Gastrocnemius medialis (tissue), 4 donors: ENCODE results near the gene FBXO2. TPM values are rescaled to one million over a fixed set of nuclear protein-coding genes. Genes with fewer than 3 reads are reported as not detected.

Source experiments
- ATAC-seq, 2 donors: fragments of 150-250 bp; one replicate each; pipeline ENCODE4 v1.9.1; 2016
- DNase-seq, 2 donors: peaks; one replicate each; pipeline ENCODE4 v3.0.0-alpha.2; 2019
- H3K27ac ChIP-seq, 4 donors: fragments of 200-600 bp; sonication (generic); 1 replicate in 1 of 4; 2 replicates in 3 of 4; pipeline ENCODE4 v1.5.1; 2016 to 2018; ENCODE audit warnings: mild to moderate bottlenecking in 2 of 4, moderate library complexity in 1 of 4
- H3K27me3 ChIP-seq, 3 donors: fragments of 200-600 bp; sonication (generic) in 2 of 3; 1 replicate in 1 of 3; 2 replicates in 2 of 3; pipeline versions ENCODE4 v1.5.1 to v1.6.0; 2016 to 2019; ENCODE audit warnings: mild to moderate bottlenecking in 1 of 3, moderate library complexity in 1 of 3
- H3K36me3 ChIP-seq, 2 donors: fragments of 200-600 bp; sonication (generic) in 1 of 2; one replicate each; pipeline ENCODE4 v1.5.1; 2017 to 2018
- H3K4me1 ChIP-seq, 2 donors: fragments of 200-600 bp; sonication (generic) in 1 of 2; one replicate each; pipeline ENCODE4 v1.5.1; 2016 to 2017; ENCODE audit warnings: mild to moderate bottlenecking in 2 of 2
- H3K4me3 ChIP-seq, 4 donors: fragments of 200-600 bp; sonication (generic) in 3 of 4; 1 replicate in 1 of 4; 2 replicates in 3 of 4; pipeline ENCODE4 v1.5.1; 2016 to 2019; ENCODE audit warnings: mild to moderate bottlenecking in 2 of 4
- H3K9me3 ChIP-seq, 3 donors: fragments of 200-600 bp; sonication (generic) in 2 of 3; 1 replicate in 1 of 3; 2 replicates in 2 of 3; pipeline ENCODE4 v1.5.1; 2016 to 2019
- CTCF ChIP-seq, 5 experiments: fragments of 450-650 bp in 3 of 5; fragments of 200-600 bp in 2 of 5; sonication (generic) in 2 of 5; IDR thresholded peaks in 4 of 5; conservative IDR thresholded peaks in 1 of 5; 1 replicate in 4 of 5; 2 replicates in 1 of 5; pipeline ENCODE4 v1.5.1; 2016 to 2019; ENCODE audit warnings: antibody characterized with exemption in 5 of 5, mild to moderate bottlenecking in 3 of 5, moderate library complexity in 3 of 5
- POLR2A ChIP-seq, 2 donors: fragments of 450-650 bp; IDR thresholded peaks; one replicate each; pipeline ENCODE4 v1.6.1; 2017; ENCODE audit warnings: antibody characterized with exemption in 2 of 2, mild to moderate bottlenecking in 2 of 2, moderate library complexity in 2 of 2
- in situ Hi-C, 4 donors: fragments of 200-750 bp; cut with MboI; loops; one replicate each; pipeline versions ENCODE4 v1.15.0 to v1.8.0; 2017; ENCODE audit warnings: low sequenced_read_pairs in 4 of 4
- intact Hi-C: fragments of 100-400 bp; cut with DNase I; formaldehyde crosslinking; loops from one replicate; pipeline ENCODE4 v1.15.1; 2023; ENCODE audit warnings: low total_unique reads
- total RNA-seq, 4 donors: library from RNA; depleted of rRNA; stranded (reverse); fragments of >200 nt; gene quantifications; one replicate each; pipeline versions ENCODE4 v1.1.0 to v1.2.3, GENCODE V29; 2016

Gene FBXO2
- total RNA-seq, 4 donors from 2014 or later: 2.0 to 20.8 (median 4.8) TPM

- TF ChIP-seq POLR2A (IDR thresholded peaks at IDR 0.05) (no peak), CTCF (IDR thresholded peaks at IDR 0.05 in 4 of 5, conservative IDR thresholded peaks at IDR 0.05 in 1 of 5) (no peak)
- Histone ChIP-seq H3K27me3 (peaks cover 0 to 23% (median 9%) of the 10 kb centered on the region in 3 donors), H3K4me1 (no peaks in the 10 kb centered on the region), H3K27ac (no peak overlapping the region), H3K9me3 (no peaks in the 10 kb centered on the region), H3K36me3 (no peaks in the 10 kb centered on the region), H3K4me3 (no peak overlapping the region)
- intact Hi-C loops (no loop called here), in situ Hi-C loops (no loop called here)
- ATAC-seq (no peak), DNase-seq (no peak)
Observed at GRCh38 chr1:11616766-11617165, 37.5 kb downstream of the FBXO2 start.

GRCh38 chr1:11615090-11615489 is 39.1 kb downstream of the FBXO2 start:
- H3K27me3 ChIP-seq: peaks cover 0 to 13% (median 0%) of the 10 kb centered on the region in 3 donors
- H3K9me3 ChIP-seq: no peaks in the 10 kb centered on the region
- no peak overlapping the region for H3K4me3 ChIP-seq
- ATAC-seq (no peak), DNase-seq (no peak)
- no peaks in the 10 kb centered on the region for H3K4me1 ChIP-seq
- intact Hi-C loops (no loop called here), in situ Hi-C loops (no loop called here)
- no peaks in the 10 kb centered on the region for H3K36me3 ChIP-seq
- TF ChIP-seq CTCF (IDR thresholded peaks at IDR 0.05 in 4 of 5, conservative IDR thresholded peaks at IDR 0.05 in 1 of 5): no peak
- TF ChIP-seq POLR2A (IDR thresholded peaks at IDR 0.05): no peak
- no peak overlapping the region for H3K27ac ChIP-seq

GRCh38 chr1:11613347-11613746 is 40.9 kb downstream of the FBXO2 start:
- H3K9me3 ChIP-seq: no peaks in the 10 kb centered on the region
- H3K36me3 ChIP-seq: no peaks in the 10 kb centered on the region
- no peak overlapping the region for H3K4me3 ChIP-seq
- no peaks in the 10 kb centered on the region for H3K4me1 ChIP-seq
- H3K27ac ChIP-seq: no peak overlapping the region
- no peak for TF ChIP-seq POLR2A (IDR thresholded peaks at IDR 0.05)
- TF ChIP-seq CTCF (IDR thresholded peaks at IDR 0.05 in 4 of 5, conservative IDR thresholded peaks at IDR 0.05 in 1 of 5): no peak
- intact Hi-C loops (no loop called here), in situ Hi-C loops (no loop called here)
- no peak for DNase-seq
- H3K27me3 ChIP-seq: peaks cover 0 to 5% (median 0%) of the 10 kb centered on the region in 3 donors
- no peak for ATAC-seq

- no peaks in the 10 kb centered on the region for H3K9me3 ChIP-seq
- H3K4me1 ChIP-seq: no peaks in the 10 kb centered on the region
- in situ Hi-C loops (no loop called here), intact Hi-C loops (no loop called here)
- no peak overlapping the region for H3K4me3 ChIP-seq
- no peak overlapping the region for H3K27ac ChIP-seq
- H3K36me3 ChIP-seq: no peaks in the 10 kb centered on the region
- peaks cover 0 to 5% (median 0%) of the 10 kb centered on the region in 3 donors for H3K27me3 ChIP-seq
- TF ChIP-seq POLR2A (IDR thresholded peaks at IDR 0.05): no peak
- TF ChIP-seq CTCF (IDR thresholded peaks at IDR 0.05 in 4 of 5, conservative IDR thresholded peaks at IDR 0.05 in 1 of 5): no peak
- no peak for DNase-seq
- ATAC-seq: no peak
Observed at GRCh38 chr1:11611638-11612327, 42.4 kb downstream of the FBXO2 start.
